ENCODE data around the gene CHRNB4.
"Not testable (repeated sequence)": the region's sequence is repeated elsewhere in the genome, so short reads cannot be mapped to it uniquely, and the experiment has no call there.

CHRNB4 gene

GRCh38 chr15:78617076-78617475 lies 23.9 kb downstream of the CHRNB4 start:
- no peak overlapping the region for H3K27ac ChIP-seq
- H3K36me3 ChIP-seq (ENCODE audit: control insufficient read depth, insufficient read depth, low read length), result no peaks in the 10 kb centered on the region
- H3K4me1 ChIP-seq, result no peaks in the 10 kb centered on the region
- no peak overlapping the region for H2AFZ ChIP-seq
- no peak overlapping the region for H3K4me3 ChIP-seq (ENCODE audit: low read depth, low read length)
- H3K79me2 ChIP-seq, result no peaks in the 10 kb centered on the region
- peaks cover 6% of the 10 kb centered on the region for H3K27me3 ChIP-seq (ENCODE audit: control insufficient read depth, insufficient read depth, low read length)
- no peaks in the 10 kb centered on the region for H3K9me3 ChIP-seq (ENCODE audit: control insufficient read depth, low read length)
- no peak overlapping the region for H3K9ac ChIP-seq
- no peak overlapping the region for H3K4me2 ChIP-seq (ENCODE audit: low read length)
- no peak for TF ChIP-seq CTCF (IDR thresholded peaks at IDR 0.05)

- H3K79me2 ChIP-seq, result no peaks in the 10 kb centered on the region
- no peak overlapping the region for H3K27ac ChIP-seq
- H3K9ac ChIP-seq, result no peak overlapping the region
- H3K36me3 ChIP-seq (ENCODE audit: control insufficient read depth, insufficient read depth, low read length), result no peaks in the 10 kb centered on the region
- H2AFZ ChIP-seq, result no peak overlapping the region
- no peaks in the 10 kb centered on the region for H3K9me3 ChIP-seq (ENCODE audit: control insufficient read depth, low read length)
- H3K4me2 ChIP-seq (ENCODE audit: low read length), result no peak overlapping the region
- H3K4me3 ChIP-seq (ENCODE audit: low read depth, low read length), result no peak overlapping the region
- TF ChIP-seq CTCF (IDR thresholded peaks at IDR 0.05), result no peak
- H3K27me3 ChIP-seq (ENCODE audit: control insufficient read depth, insufficient read depth, low read length), result peaks cover 6% of the 10 kb centered on the region
- no peaks in the 10 kb centered on the region for H3K4me1 ChIP-seq
Measured at GRCh38 chr15:78616506-78616905, 24.5 kb downstream of the CHRNB4 start.

GRCh38 chr15:78615151-78615589 lies 25.8 kb downstream of the CHRNB4 start:
- H2AFZ ChIP-seq, result no peak overlapping the region
- H3K4me1 ChIP-seq, result no peaks in the 10 kb centered on the region
- peaks cover 6% of the 10 kb centered on the region for H3K27me3 ChIP-seq (ENCODE audit: control insufficient read depth, insufficient read depth, low read length)
- H3K9me3 ChIP-seq (ENCODE audit: control insufficient read depth, low read length), result no peaks in the 10 kb centered on the region
- H3K79me2 ChIP-seq, result no peaks in the 10 kb centered on the region
- H3K9ac ChIP-seq, result no peak overlapping the region
- TF ChIP-seq CTCF (IDR thresholded peaks at IDR 0.05), result no peak
- H3K27ac ChIP-seq, result no peak overlapping the region
- no peaks in the 10 kb centered on the region for H3K36me3 ChIP-seq (ENCODE audit: control insufficient read depth, insufficient read depth, low read length)
- H3K4me3 ChIP-seq (ENCODE audit: low read depth, low read length), result no peak overlapping the region
- H3K4me2 ChIP-seq (ENCODE audit: low read length), result no peak overlapping the region

GRCh38 chr15:78614021-78614420 lies 27.0 kb downstream of the CHRNB4 start:
- H3K4me3 ChIP-seq (ENCODE audit: low read depth, low read length), result no peak overlapping the region
- H3K79me2 ChIP-seq, result no peaks in the 10 kb centered on the region
- TF ChIP-seq CTCF (IDR thresholded peaks at IDR 0.05), result no peak
- peaks cover 3% of the 10 kb centered on the region for H3K27me3 ChIP-seq (ENCODE audit: control insufficient read depth, insufficient read depth, low read length)
- no peak overlapping the region for H3K9ac ChIP-seq
- H3K27ac ChIP-seq, result no peak overlapping the region
- no peaks in the 10 kb centered on the region for H3K36me3 ChIP-seq (ENCODE audit: control insufficient read depth, insufficient read depth, low read length)
- no peak overlapping the region for H3K4me2 ChIP-seq (ENCODE audit: low read length)
- H2AFZ ChIP-seq, result no peak overlapping the region
- no peaks in the 10 kb centered on the region for H3K9me3 ChIP-seq (ENCODE audit: control insufficient read depth, low read length)
- H3K4me1 ChIP-seq, result no peaks in the 10 kb centered on the region

- H3K36me3 ChIP-seq (ENCODE audit: control insufficient read depth, insufficient read depth, low read length); H3K4me1 ChIP-seq; H3K9ac ChIP-seq; H3K4me2 ChIP-seq (ENCODE audit: low read length); H3K4me3 ChIP-seq (ENCODE audit: low read depth, low read length); H3K9me3 ChIP-seq (ENCODE audit: control insufficient read depth, low read length); H2AFZ ChIP-seq; H3K27ac ChIP-seq; H3K79me2 ChIP-seq; H3K27me3 ChIP-seq (ENCODE audit: control insufficient read depth, insufficient read depth, low read length): not testable (repeated sequence)
Measured at GRCh38 chr15:78609551-78609950, 31.5 kb downstream of the CHRNB4 start.

Measured in parathyroid adenoma (tissue), 2 donors.